TTC549 (cell line): ENCODE results near the gene DHX29.

ENCODE experiments used
- FAIRE-seq: peaks from 2 replicates; lab custom pipeline; 2012; peaks lifted over from hg19 to GRCh38; lab: Jason Lieb, UNC

The DHX29 gene

GRCh38 chr5:55231919-55232270 is 75.6 kb downstream of the DHX29 start:
- no peak for FAIRE-seq

GRCh38 chr5:55231029-55231918 is 76.2 kb downstream of the DHX29 start:
- no peak for FAIRE-seq

GRCh38 chr5:55230086-55230629 is 77.3 kb downstream of the DHX29 start:
- FAIRE-seq = no peak

- FAIRE-seq = no peak
Observed at GRCh38 chr5:55227664-55228430, 79.6 kb downstream of the DHX29 start.

DNA sequence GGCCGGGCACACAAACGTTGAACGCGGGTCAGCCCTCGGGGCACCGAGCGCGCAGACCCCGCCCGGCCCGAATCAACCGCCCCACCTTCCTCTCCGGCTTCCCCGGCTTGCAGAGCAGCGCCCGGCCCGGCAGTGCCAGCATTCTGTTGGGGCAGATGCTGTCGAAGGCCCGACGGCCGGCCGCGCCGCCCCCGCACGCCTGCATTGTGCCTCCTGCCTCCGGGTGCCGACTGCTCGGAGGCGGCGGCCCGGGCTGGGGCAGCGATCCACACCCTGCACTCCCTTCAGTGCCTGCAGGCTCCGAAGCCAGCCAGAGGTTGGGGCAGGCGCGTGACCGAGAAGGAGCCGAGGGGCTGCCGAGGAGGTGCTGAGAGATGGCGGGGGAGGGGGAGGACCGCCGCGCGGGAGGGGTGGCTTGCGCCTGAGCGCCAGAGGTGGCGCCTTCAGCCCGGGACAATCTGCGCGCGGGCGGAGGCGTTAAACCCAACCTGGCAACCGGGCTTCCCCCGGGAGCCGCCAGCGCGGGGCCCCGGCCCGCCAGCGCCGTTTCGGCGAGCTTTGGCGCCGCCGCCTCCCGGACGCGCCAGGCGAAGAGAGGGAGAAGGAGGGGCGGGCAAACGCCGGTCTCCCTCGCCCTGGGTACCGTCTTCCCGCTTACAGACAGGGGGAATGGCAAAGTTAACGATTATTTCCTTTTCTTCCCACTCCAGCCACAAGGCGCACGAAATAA is 80.4 kb downstream of the DHX29 start, which contains the start of gene MCIDAS:
TSS of gene MCIDAS (minus strand) at position 382 of the 730 bp plus-strand sequence. CDS start at position 205, 177 bp downstream.
- no peak for FAIRE-seq

- no peak for FAIRE-seq
Observed at GRCh38 chr5:55226027-55226933, 81.2 kb downstream of the DHX29 start.

- FAIRE-seq = no peak
Observed at GRCh38 chr5:55225346-55225745, 82.1 kb downstream of the DHX29 start.

- FAIRE-seq = no peak
Observed at GRCh38 chr5:55223812-55224240, 83.7 kb downstream of the DHX29 start.

DNA sequence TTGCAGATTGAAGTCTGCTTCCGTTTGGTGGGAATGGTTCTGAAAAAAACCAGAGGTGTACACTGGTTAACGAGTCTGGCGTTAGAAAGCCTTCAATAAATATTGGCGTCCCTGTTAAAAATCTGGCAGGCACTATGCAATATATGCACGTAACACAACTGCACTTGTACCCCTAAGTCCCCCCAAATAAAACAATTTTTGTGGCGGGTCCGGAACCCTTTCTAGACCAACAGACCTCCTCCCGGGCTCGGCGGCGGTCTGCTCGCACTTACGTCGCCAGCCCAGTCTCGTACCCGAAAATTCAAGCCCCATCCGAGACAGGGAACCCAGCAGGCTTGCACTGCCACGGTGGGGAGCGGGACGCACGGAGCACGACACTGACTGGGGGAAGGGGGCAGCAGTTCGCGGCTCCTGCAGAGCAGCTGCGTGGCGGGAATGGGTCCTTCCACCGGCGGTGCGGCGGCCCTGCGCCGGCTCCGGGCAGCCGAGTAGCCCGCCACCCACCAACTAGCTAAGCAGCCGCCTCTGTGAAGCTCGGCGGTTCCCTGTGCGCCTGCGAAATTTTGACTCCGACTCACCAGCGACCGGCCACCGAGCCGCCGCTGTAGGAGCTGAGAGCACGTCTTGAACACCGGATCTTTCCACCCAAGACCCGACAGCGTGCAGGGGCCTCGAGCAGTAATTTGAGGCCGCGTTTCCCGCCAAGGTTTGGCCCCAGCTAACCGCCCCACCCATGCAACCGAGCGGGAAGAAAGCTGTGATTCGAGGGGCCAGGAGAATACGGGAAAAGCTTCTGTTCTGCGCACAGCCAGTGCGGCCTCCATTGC is 84.3 kb downstream of the DHX29 start:
- FAIRE-seq = no peak

- no peak for FAIRE-seq
Observed at GRCh38 chr5:55222092-55222984, 85.2 kb downstream of the DHX29 start.

GRCh38 chr5:55220433-55221185 is 86.9 kb downstream of the DHX29 start:
- FAIRE-seq = no peak

GRCh38 chr5:55219770-55220169 is 87.7 kb downstream of the DHX29 start:
- FAIRE-seq = no peak

GRCh38 chr5:55218967-55219366 is 88.5 kb downstream of the DHX29 start:
- no peak for FAIRE-seq

GRCh38 chr5:55211184-55211874 is 96.2 kb downstream of the DHX29 start:
- FAIRE-seq = no peak
